H1 (cell line): Measurements from ENCODE around the gene HBQ1.

Source experiments
- ATF3 ChIP-seq: IDR thresholded peaks from 2 replicates; pipeline ENCODE4 v1.6.1; 2011; ENCODE audit warnings: low read depth, mild to moderate bottlenecking, low read length; ENCODE audit not compliant: insufficient read depth
- CBX5 ChIP-seq: fragments of 300-800, 300-1000 bp; sonication (generic); IDR thresholded peaks from 2 replicates; pipeline ENCODE4 v1.7.1; 2016; ENCODE audit warnings: antibody characterized with exemption, low read length, low read depth
- CBX8 ChIP-seq: fragments of 300-800, 300-1000 bp; sonication (generic); IDR thresholded peaks from 2 replicates; pipeline ENCODE4 v1.7.1; 2016; ENCODE audit warnings: low read depth, low read length, borderline replicate concordance
- CTCF ChIP-seq, 3 experiments: IDR thresholded peaks; 1 replicate in 2 of 3; 2 replicates in 1 of 3; pipeline versions ENCODE4 v1.5.1 to v1.6.1; 2011; ENCODE audit warnings: low read length in 3 of 3, mild to moderate bottlenecking in 3 of 3, inconsistent platforms in 2 of 3, low read depth in 1 of 3, moderate library complexity in 1 of 3; ENCODE audit not compliant: insufficient read depth in 1 of 3; ENCODE audit errors: control extremely low read depth in 1 of 3
- EP300 ChIP-seq, 2 experiments: IDR thresholded peaks; 1 replicate in 1 of 2; 2 replicates in 1 of 2; pipeline ENCODE4 v1.6.1; 2011 to 2012; ENCODE audit warnings: low read depth in 2 of 2, low read length in 2 of 2, mild to moderate bottlenecking in 2 of 2, borderline replicate concordance in 1 of 2, inconsistent platforms in 1 of 2, moderate library complexity in 1 of 2
- JUN ChIP-seq: IDR thresholded peaks from 2 replicates; pipeline ENCODE4 v1.6.1; 2011; ENCODE audit warnings: low read depth, mild to moderate bottlenecking, improper control_type of control experiment, low read length
- MAX ChIP-seq: IDR thresholded peaks from 2 replicates; pipeline ENCODE4 v1.6.1; 2012; ENCODE audit warnings: inconsistent platforms
- POLR2A ChIP-seq, 2 experiments: IDR thresholded peaks; 1 replicate in 1 of 2; 2 replicates in 1 of 2; pipeline ENCODE4 v1.6.1; 2011; ENCODE audit warnings: low read depth in 2 of 2, low read length in 2 of 2, mild to moderate bottlenecking in 2 of 2; ENCODE audit errors: control extremely low read depth in 1 of 2
- POLR2AphosphoS5 ChIP-seq: IDR thresholded peaks from 2 replicates; pipeline ENCODE4 v1.6.1; 2011; ENCODE audit warnings: low read depth, low read length
- RAD21 ChIP-seq, 2 experiments: IDR thresholded peaks in 1 of 2; conservative IDR thresholded peaks in 1 of 2; 2 replicates each; pipeline ENCODE4 v1.6.1; 2011; ENCODE audit warnings: low read depth in 2 of 2, low read length in 2 of 2, improper control_type of control experiment in 1 of 2, inconsistent platforms in 1 of 2, mild to moderate bottlenecking in 1 of 2, moderate library complexity in 1 of 2
- SP2 ChIP-seq: IDR thresholded peaks from 2 replicates; pipeline ENCODE4 v1.6.1; 2012; ENCODE audit warnings: mild to moderate bottlenecking, low read length, inconsistent platforms
- TAF1 ChIP-seq: IDR thresholded peaks from 2 replicates; pipeline ENCODE4 v1.6.1; 2011; ENCODE audit warnings: mild to moderate bottlenecking, low read depth, low read length
- TBP ChIP-seq: IDR thresholded peaks from 2 replicates; pipeline ENCODE4 v1.6.1; 2011; ENCODE audit warnings: low read depth, low read length, improper control_type of control experiment
- TF ChIP-seq, protein P1 (sequence below): IDR thresholded peaks from 2 replicates; pipeline ENCODE4 v1.6.1; 2012; ENCODE audit warnings: low read length, inconsistent platforms

- TF ChIP-seq, protein P1, sequence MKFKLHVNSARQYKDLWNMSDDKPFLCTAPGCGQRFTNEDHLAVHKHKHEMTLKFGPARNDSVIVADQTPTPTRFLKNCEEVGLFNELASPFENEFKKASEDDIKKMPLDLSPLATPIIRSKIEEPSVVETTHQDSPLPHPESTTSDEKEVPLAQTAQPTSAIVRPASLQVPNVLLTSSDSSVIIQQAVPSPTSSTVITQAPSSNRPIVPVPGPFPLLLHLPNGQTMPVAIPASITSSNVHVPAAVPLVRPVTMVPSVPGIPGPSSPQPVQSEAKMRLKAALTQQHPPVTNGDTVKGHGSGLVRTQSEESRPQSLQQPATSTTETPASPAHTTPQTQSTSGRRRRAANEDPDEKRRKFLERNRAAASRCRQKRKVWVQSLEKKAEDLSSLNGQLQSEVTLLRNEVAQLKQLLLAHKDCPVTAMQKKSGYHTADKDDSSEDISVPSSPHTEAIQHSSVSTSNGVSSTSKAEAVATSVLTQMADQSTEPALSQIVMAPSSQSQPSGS: no peak
- TF ChIP-seq TAF1: no peak
- no peak for TF ChIP-seq CTCF (IDR thresholded peaks at IDR 0.05; ENCODE audit: control extremely low read depth in 1 of 3, insufficient read depth in 1 of 3, low read depth in 1 of 3, low read length in 3 of 3)
- TF ChIP-seq ATF3: no peak
- TF ChIP-seq EP300 (IDR thresholded peaks at IDR 0.05; ENCODE audit: borderline replicate concordance in 1 of 2, low read depth in 2 of 2, low read length in 2 of 2): no peak
- TF ChIP-seq MAX: no peak
- TF ChIP-seq CBX8: no peak
- no peak for TF ChIP-seq CBX5
- no peak for TF ChIP-seq RAD21 (IDR thresholded peaks at IDR 0.05 in 1 of 2, conservative IDR thresholded peaks at IDR 0.05 in 1 of 2; ENCODE audit: low read depth in 2 of 2, low read length in 2 of 2)
- TF ChIP-seq JUN: no peak
- no peak for TF ChIP-seq POLR2A (IDR thresholded peaks at IDR 0.05; ENCODE audit: control extremely low read depth in 1 of 2, low read depth in 2 of 2, low read length in 2 of 2)
- TF ChIP-seq TBP: no peak
- no peak for TF ChIP-seq POLR2AphosphoS5
- no peak for TF ChIP-seq SP2
Observed at GRCh38 chr16:175011-175949, 5.0 kb upstream of the HBQ1 start.
